HG03097 (cell line): ENCODE measurements around the gene HDAC4.

Experiments used
- ATAC-seq: cut with Tn5 transposase; IDR thresholded peaks from one replicate; pipeline ENCODE4 v1.9.1; 2021; ENCODE audit not compliant: unreplicated experiment, low FRiP score

The HDAC4 gene

DNA sequence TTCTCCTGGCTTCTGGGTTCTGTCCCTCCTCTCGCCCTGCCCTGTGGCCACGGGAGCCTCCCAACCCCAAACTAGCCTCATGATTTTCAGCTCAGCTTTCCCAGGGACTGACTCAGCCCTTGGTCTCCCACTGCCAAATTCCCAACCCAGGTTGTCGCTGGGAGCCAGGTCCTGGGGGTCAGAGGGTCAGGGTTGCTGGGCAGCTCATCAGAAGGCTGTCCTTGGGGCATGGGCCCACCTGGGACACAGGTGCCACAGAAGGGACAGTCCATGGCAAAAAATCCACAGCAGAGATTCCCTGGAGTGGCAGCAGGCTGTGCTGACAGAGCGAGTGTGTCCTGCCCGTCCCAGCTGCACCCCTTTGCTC, 372.6 kb downstream of the HDAC4 start:
- ATAC-seq = no peak

DNA sequence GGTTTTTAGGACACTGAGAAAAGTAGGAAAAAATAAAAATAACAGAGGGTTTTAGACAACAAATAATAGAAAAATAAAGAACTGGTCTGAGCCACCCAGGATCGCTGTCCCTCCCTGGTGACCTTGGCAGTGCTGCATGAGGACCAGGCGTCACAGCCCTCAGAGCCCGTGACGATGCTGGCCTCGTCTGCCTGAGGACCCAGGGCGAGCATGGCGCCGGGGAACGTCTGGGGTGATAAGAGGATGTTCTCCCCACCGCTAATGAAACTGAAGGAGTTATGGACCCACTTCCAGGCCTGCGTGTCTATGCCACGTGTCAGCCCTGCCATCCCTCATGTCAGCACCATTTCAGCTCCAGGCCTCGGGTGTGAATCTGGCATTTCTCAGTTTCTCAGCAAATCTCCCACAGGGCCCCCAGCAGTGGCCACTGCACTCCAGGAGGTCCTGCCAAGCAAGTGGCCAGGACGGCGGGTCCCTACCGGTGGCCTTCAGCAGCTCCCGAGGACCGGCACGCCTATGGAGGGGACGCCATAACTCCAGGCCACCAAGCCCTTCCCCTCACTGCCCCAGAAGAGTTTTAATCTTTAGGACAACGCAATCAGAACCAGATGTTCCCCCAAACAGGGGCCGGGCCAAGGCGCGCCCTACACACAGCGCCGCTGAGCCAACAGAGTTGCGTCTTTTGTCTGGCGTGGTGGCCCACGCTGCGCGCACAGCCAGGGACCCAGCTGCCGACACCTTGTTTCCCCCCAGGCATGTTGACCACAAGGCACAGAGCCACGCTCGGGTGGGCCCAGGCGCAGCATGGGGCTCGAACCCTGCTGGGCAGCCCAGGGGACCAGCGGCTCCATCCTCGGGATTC, 373.2 kb downstream of the HDAC4 start:
- ATAC-seq = no peak

DNA sequence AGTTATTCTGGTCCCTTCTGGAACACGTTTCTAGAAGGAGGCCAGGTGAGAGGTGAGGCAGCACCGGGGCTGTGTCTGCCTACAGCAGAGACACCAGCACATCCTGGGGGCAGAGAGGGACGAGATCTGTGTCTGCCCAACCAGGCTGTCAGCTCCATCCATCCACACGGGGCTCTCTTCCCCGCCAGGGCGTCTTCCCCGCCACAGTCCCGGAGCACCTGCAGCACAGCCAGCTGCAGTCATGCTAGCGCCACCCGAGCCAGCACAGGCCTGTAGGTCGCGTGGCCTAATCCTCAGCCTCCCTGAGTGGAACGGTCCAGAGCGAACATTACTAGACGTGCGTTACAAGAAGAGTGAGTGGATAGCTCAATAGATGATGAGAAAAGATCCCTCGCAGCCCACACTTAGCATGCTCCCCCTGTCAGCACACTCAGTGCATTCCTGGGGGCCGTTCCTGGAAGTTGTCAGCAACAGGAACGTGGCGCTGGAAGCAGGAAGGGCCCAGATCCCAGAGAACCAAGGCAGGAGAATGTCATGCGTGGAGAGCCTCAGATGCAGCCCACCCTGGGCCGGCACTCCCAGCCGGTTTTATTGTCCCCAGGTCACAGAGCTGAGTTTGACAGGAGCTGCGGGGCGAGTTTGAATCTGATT, 374.0 kb downstream of the HDAC4 start:
- no peak for ATAC-seq

DNA sequence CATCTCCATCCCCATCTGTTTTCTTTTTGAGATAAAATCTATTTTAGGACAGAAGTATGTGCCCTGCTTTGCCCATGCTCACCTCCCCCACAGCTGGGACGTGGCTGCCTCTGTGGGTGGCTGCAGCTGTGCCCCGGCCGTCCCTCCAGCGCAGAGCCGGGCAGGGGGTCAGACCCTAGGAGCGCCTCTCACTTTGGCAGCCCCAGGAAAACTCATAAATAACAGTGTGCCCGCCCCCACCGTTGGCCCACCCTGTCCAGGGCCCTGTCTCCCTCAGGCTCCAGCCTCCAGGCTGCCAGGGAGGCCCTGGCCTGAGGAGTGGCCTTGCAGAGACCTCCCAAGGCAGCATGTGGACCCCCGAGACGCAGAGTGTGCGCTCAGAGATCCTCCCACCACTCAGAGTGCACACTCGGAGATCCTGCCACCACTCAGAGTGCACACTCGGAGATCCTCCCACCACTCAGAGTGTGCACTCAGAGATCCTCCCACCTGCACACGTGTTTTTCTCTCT, 374.8 kb downstream of the HDAC4 start:
- no peak for ATAC-seq

DNA sequence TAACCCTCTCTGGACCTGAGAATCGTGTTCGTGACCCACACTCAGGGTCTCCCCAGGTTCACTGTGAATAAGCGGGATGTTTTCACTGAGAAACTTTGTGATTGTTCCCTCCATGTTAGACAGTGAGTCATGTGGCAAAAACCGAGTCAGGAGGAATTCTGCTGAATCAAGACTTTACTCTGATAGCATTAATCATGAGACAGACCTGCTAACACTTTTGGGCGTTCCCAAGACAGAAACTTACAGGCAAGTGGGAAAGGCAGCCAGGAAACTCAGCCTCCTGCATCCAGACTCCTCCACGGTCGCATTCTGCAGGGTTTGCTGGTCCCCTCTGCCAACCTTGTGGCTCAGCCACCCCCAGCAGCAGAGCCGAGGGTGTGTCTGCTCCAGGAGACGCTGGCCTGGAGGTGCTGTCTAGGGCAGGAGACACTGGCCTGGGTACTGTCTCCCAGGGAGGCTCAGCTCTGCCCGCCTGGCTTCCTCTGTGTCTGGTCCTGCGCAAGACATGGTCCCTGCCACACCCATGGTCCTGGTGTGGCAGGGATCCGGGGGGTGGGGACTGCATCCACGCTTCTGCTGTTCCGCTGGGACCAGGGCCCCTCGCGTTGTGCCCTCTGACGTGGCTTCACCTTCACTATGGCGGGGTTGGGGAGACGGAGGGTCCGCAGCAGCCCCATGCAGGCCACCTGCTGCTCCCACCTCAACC, 375.6 kb downstream of the HDAC4 start:
- ATAC-seq = no peak

DNA sequence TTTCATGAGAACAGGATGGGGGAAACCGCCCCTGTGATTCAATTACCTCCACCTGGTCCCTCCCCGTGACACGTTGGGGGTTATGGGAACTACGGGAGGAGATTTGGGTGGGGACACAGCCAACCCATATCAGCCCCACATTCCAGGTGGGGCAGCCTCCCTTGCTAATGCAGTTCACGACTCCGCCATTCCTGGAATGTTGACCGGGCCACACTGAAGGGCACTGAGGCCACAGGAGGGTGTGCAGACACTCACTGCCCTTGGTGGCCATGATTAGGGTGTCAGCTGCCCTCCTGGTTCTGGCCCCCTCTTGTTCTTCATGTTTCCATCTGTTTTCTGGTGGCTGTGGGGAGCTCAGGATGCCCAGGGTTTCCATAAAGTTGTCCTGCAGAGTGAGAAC, 376.6 kb downstream of the HDAC4 start:
- no peak for ATAC-seq

DNA sequence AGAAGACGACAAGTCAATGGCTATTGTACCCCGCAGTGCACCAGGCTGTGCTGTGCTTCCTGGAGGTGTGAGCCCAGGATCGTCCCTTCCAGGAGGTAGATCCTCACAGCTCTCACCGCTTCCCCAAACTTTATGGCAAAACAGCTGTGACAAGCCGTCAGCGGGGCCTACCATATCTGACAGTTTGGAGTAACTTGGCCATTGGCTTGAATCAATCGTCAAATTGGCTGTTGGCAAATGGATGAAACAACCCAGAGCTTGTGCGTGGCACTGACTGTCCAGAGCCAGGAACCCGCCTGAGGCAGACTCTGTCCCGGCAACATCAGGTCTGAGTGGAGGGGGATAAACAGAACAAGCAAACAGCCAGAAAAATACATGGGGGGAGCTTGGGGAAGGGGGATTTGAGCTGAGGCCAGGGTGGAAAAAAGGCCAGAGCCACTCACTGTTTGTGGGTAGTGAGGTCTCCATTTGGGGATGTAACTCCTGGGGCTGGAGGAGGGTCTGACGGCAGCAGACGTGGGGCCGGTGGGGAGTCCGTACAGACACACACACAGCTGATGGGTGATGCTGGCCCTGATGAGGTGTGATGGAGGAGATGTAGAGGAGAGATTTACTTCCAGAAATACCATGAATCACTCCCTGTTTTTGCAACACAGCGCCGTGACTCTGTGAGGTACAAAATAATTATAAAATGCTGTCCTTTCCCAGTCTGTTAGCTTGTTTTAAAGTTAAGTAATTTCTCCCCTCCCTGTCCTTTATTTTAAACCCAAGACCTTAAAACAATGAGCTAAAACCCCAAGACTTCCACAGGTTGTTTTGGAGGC, 378.2 kb downstream of the HDAC4 start:
- no peak for ATAC-seq

DNA sequence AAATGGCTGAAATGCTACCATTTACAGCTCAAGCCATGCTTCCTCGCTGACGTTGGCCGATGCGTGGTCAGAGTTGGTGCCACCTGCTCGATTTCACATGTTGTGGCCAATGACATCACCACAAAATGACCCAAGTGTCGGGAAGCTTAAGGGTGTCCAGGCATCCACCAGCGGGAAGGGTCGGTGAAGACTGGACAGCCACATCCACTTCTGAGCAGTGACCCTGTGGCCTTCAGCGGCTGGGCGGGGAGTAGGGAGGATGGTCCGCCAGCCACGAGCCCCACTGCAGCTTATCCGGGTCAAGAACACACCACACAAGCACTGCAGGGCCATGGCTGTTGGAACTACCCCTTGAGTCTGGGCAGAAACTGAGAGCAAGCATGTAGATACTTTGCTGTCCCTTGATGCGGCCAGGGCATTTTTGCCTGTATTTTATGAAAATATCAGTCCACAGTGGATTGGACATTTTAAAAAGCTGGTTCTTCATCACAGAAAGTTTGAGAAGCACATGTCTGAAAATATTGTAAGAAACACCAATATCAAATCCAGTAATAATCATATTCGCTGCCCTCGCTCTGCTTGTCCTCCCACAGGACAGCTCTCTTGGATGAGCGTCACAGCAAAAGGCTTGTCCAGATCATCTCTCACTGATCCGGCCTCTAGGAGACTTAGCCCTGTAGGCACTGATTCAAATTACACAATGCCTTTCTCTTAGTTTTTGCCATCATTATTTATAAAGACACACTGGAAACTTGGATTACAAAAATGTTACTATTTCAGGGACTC, 379.0 kb downstream of the HDAC4 start:
- no peak for ATAC-seq

DNA sequence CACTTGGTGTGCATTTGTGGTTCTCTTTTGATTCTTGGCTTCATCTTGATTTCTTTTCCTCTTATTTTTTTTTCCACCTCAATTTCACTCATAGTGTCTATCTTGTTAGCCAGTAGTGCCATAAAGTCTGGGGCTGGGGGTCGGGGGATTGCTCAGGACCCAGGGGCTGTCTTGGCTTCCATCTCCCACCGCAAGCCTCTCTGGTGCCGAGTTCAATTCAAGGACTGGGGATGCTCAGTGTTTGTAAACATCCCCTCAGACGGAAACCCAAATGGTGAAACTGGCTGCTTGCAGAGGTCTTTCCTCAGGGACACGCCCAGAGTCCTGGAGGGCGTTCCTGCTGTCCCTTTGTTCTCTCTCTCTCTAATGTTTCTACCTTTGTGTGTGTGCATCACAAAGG, 379.6 kb downstream of the HDAC4 start:
- ATAC-seq = no peak

DNA sequence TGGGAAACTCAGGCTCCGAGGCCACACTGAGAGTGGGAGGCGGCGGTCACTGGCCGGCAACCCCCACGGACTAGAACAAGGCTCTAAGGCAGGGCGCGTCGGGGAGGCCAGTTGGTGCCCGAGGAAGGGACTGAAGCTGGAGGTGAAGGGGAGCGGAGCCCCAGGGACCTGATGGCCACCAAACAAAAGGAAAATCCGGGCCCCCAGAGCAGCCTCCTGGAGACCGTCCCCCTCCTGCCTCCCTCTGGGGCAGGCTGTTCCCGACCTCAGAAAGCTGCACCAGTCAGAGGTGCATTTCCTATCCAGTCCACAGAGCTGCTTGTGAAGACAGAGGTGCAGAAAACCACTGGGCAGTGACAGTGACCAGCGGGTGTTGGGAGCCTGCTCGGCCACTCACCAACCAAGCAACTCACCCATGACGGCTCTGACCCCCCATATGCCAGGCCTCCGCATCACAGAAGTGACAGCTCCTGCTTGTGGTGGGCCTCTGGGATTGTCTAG, 380.2 kb downstream of the HDAC4 start:
- ATAC-seq = no peak

DNA sequence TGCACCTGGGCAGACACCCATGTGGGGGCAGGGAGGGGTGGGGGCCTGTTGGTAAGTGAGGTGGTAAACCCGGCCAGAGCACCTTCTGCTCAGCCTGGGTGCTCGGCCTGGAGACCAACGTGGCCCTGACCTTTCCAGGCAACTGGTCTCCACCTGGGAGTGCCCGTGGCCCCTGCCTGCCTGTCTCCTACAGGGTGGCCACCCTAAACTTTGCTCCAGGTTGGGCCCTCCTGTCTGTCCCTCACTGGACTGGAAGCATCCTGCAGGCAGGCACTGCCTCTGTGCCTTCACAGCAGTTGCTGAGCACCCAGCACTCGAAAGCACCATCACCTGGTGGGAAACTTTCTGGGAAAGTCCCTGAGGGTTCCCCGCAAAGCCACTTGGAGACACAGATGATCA, 381.6 kb downstream of the HDAC4 start:
- no peak for ATAC-seq

DNA sequence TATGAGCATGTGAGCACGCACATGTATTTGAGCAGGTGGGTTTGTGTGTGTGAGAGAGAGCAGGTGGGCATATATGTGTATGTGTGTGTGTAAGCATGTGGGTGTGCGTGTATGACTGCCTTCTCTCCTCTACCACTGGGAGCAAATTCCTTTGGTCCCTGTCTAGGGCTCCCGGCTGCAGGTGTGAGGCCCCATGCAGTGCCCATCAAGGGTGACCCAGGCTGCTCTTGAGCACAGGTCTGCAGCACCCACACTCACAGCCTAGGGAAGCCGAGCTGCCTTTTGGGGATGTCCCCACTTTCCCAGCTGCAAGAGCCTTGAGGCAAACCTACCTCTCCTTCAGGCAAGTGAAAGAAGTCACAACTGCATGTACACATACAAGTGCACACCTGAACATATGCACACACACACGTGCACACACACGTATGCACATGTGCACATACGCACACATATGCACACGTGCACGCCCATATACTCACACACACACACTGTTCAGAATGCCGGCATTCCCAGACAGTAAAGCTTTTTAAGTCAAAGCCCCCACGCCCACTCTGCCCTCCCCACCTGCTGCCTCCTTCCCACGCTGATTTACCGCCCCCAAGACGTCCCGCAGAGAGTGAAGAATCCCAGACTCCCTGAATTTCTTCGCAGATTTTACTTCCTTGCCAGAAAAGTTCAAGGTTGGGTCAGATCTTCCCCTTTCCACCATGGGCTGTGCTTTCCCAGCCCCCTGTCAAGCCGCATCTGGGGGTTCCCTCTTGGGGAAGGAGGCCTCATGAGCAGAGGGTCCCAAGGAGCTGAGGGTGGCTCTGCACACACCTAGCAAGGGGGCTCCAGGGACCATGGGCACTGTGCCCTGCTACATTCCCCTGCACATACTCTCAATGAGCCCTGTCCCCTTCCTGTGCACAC, 382.3 kb downstream of the HDAC4 start:
- no peak for ATAC-seq

DNA sequence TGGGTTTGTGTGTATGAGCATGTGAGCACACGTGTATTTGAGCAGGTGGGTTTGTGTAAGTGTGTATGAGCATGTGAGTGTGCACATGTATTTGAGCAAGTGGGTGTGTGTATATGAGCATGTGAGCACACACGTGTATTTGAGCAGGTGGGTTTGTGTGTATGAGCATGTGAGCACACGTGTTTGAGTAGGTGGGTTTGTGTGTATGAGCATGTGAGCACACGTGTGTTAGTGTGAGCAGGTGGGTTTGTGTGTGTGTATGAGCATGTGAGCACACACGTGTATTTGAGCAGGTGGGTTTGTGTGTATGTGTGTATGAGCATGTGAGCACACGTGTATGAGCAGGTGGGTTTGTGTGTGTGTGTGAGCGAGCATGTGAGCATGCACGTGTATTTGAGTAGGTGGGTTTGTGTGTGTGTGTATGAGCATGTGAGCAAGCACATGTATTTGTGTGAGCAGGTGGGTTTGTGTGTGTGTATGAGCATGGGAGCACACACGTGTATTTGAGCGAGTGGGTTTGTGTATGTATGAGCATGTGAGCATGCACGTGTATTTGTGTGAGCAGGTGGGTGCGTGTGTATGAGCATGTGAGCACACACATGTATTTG, 383.2 kb downstream of the HDAC4 start:
- ATAC-seq = no peak

DNA sequence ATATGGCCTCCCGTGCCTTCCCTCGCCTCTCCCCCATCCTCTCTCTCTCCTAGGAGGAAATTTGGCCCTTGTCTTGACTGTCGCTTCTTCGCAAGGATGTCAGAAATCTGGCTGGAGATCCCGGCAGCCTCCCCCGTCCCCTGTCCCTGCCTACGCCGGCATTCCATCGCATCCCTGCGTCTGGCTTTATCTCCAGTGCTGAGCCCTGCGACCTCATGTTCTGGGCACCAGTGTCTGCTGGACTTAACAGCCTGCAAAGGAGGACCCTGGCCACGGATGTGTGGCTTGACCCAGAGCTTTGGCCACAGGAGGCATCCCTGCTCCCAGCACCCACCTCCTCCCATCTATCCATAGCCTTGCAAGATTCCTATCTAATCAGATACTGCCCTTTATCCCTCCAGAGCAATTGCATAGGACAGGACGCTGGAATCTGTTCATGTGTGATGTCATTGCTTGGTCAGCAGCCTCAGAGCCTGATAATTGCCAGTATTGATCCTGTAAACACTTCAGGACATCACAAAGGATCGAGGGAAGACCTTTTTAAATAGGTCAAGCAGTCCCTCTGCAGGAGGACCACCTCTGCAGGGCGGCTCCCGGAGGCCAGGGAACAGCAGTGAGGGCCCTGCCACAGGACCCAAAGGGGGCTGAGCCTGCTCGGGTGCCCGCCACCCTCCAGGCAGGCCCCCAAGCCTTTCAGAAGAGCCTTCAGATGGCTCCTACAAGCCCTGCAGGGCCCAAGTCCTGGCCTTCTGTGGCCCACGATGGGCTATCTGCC, 384.7 kb downstream of the HDAC4 start:
- no peak for ATAC-seq

DNA sequence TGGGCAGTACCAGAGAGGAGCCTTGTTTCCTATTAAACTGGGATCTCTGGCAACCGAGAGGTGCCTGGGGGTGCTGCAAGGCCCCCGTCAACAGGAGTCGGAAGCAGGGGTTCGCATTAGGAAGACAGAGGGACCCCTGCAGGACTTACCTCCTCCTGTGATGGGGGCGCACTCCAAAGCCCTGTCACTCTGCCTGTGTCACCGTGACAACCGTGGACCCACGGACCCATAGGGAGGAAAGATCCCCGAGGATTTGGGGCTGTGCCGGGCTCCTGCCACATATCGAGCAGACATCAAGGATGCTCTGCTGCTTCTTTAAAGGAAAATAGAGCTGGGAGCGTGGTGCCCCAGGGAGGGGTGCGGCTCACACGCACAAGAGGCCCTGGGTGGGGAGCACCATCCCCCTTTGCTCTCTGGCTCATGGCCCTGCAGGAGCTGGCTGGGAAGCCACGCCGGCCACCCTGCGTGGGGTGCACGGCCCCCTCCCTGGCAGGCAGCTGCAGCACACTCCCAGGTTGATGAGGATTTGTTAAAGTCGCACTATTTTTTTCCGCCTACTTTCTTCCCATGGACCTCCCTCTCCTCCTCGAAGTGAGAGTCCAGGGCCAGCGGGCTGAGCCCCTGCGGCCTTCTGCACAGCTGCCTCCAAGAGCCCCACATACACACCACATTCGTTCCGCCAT, 385.5 kb downstream of the HDAC4 start:
- ATAC-seq = no peak

DNA sequence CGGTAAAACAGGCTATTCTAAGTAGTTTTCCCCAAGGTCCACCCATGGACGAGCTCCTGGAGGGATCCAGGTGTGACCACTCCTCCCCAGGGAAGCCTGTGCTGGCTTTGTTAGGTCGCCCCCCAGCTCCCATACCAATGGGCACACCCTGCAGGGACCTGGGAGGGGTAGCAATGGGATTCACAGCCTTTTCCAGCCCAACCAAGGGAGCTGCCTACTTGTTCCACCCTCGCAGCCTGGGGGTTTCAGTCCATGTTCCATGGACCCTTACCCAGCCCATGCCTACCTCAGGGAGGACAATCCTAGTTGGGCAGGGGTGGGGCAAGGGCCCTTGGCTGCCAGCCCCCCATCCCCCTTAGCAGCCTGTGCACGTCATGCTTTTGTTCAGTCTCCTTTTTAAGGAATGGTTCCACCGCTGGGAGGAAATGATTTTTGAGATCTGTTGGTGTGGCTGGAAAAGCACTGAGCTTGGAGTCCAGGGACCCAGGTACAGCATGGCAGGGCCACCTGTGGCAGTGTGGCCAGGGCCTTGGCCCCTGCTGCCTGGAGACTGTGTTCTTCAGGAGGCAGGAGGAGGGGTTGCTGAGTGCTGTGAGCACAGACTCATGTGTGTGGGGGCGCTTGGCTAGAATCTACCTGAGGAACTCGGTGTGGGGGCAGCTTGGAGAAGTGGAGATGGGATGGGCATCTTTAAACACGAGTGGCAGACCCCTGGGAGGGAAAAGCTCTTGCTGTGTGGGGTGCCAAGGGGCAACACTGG, 386.2 kb downstream of the HDAC4 start:
- ATAC-seq = no peak
